NCI-H2107 treated with DMSO at 0.1 percent for 48 hours (cell line): ENCODE data around the gene USP27X.
A peak's percentile ranks its signal among the peaks of the same experiment; 100 is the strongest.

Experiments
- DNase-seq: peaks from one replicate; lab custom pipeline; 2025; ENCODE audit not compliant: unreplicated experiment; lab: John Stamatoyannopoulos, UW

Gene USP27X

DNA sequence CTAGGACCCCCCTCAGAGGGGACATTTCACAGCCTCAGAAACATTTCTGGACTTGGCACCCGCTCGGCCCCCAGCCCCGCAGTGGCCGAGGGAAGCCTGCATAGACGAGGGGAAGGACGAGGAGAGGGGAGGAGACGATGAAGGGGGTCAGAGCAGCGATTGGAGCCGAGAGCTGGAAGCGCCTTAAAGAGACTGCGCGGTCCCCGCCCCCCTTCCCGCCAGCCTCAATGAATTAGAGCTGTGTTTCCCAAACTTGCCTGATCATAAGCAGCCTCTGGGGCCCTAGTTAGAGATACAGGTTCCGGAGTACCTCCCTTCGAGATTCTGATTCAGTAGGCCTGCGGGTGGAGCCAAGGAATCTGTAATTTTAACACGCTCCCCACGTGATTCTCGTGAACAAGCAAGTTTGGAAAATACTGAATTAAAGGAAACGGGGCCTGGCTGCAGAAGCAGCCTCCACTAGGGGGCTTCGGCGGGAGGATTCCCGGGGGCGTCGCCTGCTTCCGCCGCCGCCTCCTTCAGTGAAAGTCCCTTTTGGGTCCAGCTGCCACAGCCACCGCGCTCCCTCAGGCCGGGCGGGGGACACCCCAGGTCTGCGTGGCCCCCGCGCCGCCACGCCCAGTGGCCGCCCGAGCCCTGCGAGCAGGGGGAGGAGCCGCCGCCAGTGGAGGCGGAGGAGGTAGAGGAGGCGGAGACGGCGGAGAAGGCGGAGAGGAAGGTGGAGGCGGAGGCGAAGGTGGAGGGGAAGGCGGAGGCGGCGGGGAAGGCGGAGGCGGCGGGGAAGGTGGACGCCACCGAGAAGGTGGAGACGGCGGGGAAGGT is at the start of gene USP27X:
Gene USP27X (plus strand): TSS at position 651 of the 822 bp plus-strand sequence. CDS start 824 bp downstream, outside the sequence.
- DNase-seq = peak; percentile 69

DNA sequence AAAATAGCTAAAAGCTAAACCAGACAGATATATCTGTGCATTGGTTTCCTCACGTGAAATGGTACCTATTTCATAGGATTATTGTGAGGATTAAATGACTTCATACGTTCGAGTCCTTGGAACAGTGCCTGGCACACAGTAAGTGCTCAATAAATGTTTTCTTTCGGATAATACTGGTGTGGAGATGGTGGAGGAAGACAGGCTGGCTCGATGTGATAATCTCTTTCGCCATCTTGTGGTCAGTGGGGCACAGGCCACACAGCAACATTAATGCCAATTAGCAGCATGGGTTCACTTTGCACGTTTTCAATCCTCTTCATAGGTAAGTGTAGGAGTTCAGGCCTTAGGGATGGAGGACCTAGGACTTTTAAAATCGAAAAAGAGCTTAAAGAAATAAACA is 40.9 kb upstream of the USP27X start:
- DNase-seq = peak; percentile 32

DNA sequence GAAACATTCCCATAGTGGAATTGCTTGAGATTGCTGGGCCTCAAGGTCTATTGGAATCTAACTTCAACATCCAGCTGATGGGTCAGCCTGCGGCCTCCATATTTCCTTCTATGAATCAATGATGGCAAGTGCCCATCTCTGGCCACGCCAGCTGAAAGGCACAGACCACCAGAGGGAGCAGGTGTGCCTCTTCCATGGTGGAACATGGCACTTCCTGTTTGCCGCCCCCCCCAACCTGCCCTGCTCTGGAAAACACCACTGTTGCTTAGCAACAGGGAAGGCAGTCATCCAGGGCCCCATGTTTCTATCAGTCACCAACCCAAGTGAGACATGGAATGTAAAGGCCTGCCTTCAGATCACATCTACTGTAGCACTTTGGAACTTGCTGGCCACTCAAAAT is 38.6 kb upstream of the USP27X start:
- DNase-seq = peak; percentile 67

DNA sequence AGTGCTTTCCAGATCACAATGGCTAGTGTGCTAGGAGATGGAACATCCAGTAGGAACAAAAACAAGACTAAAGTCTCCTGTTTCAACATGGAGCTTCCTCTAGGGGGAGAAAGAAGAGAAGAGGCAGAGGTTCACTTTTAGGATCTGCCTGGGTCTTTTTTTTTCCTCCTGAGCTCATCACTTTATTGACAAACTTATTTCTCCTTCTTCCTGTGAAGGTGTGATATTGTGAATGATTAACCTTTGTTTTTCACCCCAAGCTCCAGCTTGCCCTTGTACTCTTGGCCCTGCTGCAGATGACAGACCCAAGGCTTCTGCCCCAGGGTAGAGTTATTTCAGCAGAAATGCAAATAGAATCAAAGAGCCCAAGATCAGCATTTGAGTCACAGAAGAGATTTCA is 36.7 kb upstream of the USP27X start:
- DNase-seq = no peak

DNA sequence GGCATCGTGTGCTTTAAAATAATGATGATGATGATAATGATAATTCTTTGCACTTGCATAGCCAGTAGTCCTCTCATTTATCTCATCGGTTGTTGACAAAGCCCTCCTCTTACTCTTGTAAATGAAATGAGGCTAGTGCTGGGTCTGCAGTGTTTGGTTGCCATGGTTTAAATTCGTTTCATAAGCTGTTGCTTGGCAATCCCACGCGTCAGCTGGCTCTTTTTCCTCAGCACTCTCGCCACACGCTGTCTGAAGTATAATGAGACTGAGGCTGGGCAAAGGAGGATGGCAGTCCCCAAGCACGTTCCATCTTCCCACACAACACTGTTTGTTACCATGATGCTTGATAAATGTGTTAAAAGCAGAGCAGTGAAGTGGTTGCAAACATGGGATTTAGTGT is 34.7 kb upstream of the USP27X start:
- DNase-seq = peak; percentile 63

DNA sequence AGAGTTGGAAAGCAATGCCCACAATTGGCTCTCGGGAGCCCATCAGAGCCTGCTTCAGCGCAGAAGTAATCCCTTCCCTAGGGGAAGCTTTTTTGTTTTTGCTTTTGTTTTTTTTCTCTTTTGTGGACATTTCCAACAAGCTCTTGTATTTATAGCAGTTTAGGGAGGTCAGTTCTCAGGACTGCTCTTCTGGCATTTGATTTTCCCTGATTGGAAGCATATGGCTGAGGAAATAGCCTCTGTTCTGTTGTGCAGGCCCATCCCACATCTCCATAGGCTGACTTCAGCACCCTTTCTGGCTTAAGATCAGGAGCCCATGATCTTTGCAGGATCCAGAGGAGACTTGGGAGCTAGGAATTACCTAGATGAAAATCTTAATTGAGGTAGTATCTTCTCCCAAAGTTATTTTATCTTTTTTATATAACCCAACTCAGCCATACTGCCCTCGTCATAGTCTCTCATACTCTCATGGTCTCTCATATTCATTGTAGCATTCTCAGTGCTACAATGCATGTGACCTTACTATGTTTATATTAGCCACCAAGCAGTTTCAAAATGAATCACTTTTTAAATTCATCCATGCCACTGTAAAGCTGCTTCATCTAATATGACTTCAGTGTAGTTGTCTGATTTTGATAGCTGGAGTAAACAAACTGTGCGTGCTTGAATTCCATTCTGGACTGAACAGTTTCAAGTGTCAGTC is 33.4 kb upstream of the USP27X start:
- no peak for DNase-seq

DNA sequence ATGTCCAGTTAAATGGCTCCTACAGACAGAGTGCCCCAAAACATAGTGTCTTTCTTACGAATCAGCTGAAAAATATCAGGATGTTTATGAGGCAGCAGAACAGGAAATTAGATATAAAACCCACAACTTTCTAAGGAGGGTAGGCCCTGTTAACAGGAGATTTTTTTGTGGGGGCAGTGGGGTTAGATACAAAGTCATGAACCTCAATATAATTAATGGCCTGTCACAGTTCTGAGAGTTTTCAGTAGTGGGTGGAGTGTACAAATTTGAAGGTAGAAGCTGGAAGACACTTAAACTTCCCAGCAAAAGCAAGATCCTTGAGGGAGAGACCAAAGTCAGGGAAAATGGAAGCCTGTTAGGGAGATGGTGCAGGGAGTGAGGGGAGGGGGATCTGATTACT is 32.8 kb upstream of the USP27X start:
- DNase-seq = no peak

DNA sequence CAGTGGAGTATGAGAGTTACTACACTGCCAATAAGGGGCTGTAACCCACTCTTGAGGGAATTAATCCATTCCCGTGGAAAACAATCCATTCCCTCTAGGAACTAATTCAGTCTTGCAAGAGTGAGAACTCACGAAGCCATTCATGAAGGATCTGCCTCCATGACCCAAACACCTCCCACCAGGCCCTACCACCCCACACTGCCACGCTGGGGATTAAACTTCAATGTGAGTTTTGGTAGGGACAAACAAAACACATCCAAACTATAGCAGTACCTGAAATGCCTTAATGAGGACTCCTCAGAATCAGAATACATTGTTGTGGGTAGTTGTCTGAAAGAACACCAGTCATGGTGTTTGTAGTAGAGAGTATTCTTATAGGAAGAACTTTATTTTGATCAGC is 31.0 kb upstream of the USP27X start:
- DNase-seq = no peak

DNA sequence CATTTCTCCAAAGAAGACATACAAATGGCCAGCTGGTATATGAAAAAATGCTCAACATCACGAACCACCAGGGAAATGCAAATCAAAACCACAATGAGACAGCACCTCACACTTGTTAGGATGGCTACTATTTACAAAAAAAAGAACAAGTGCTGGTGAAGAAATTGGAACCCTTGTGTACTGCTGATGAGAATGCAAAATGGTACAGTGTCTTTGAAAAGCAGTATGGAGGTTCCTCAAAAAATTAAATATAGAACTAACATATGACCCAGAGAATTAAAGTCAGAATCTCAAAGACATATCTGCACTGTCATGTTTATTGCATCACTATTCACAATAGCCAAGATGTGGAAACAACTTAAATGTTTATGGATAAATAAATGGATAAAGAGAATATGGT is 29.3 kb upstream of the USP27X start:
- no peak for DNase-seq

DNA sequence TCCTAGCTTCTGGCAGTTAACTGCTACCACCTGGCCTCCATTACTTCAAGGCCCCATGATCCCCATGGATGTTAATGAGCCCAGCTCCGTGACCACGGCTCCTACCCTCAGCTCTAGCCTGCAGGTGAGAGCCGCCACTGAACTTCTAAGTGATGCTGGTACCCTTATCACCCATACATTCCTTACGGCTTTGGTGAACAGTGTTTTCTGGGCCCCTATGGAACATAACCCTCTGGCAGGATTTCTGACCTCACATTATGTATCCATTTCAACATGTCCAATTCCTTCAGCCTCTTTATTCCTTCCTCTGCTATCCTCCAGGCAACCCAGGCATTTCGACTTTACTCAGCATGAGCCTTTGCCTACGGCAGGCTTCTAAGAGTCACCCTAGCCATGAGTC is 25.6 kb upstream of the USP27X start:
- no peak for DNase-seq

DNA sequence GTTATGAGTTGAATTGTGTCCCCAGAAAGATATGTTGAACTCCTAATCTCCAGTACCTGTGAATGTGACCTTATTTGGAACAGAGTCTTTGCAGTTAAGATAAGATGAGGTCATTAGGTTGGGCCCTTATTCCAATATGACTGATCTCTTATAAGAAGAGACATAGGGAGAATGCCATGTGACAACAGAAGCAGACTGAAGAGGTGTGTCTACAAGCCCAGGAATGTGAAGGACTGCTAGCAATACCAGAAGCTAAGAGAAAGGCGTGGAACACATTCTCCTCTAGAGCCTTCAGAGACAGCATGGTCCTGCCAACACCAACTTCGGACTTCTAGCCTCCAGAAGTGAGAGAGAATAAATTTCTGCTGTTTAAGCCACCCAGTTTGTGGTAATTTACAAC is 22.5 kb upstream of the USP27X start:
- DNase-seq = no peak

DNA sequence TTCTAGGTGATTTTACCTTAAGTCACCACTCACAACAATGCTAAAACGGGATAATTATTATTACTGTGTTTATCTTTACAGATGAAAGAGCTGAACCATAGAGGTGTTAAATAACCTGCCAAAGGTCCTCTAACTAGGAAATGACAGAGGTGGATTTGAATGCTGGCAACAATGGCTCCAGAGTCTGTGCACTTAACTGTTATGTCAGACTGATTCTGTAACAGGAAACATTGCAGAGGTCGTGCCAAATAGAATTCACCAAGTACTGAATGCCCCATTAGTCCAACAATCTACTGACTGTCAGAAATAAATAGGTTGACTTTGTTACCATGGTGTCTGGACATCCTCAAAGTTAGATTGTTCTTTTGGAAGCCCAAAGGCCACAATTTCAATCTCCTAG is 20.9 kb upstream of the USP27X start:
- no peak for DNase-seq

DNA sequence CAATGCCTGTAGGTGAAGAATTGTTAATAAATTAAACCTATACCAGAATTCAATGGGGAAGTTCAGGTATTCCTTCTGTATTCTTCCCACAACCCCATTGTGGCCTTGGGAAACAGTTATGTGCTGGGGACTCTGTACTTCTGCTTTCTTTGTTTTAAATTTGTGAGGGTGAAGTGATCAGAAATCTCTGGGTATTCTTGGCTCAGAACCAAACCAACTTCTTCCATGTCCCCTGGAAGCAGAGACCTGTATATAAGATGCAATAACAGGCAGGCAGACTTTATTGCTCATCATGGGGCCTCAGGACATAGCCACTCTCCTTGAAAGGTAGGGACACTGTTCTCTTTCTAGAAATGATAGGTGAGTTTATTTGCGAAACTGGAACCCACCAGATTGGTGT is 19.8 kb upstream of the USP27X start:
- no peak for DNase-seq

DNA sequence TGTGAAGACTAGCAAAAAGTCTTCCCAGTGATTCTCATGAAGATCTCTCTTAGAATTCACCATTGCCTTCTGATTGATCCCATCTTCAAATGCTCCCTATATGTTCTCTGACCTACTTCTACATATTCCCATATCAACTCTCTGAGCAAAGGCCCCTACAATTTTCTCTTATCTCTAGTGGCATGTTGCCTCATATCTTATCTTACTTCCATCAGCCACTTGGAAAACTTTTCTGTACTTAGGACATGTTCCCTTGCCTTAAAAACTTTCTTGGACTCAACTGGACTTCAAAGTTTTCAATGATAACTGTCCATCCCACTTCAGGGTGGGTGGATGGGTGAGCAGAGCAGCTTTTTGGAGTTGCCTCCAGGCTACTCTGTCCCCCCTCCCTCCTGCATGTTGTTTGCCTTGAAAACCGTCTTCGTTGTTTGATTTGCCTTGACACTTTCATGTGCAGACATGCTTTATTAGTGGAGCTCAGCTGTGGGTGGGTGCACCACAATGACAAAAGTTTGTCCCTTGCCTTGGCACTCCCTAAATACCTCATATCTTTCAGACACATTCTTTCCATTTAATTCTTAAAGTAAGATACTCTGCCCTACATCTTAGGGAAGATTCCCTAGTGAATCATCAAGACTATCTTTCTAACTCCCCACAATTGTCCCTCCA is 18.3 kb upstream of the USP27X start:
- no peak for DNase-seq

DNA sequence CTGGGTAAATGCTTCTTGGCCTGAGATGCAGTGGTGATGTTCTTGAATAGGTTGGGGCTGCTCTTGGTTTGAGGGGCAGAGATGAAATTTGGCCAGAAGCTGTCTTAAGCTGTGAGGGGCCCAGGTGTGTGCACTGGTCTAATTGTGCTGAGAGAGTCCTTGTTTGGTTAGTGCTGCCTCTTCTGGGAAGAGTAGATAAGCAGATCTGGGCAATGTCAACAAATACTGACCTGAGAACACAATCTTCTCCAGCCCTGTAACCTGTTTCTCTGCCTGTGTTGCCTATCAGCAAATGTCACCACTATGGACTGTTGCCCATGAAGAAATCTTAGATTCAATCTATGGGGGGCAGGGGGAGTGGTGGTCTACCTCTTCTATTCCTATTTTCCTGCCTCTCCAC is 17.2 kb upstream of the USP27X start:
- DNase-seq = no peak

DNA sequence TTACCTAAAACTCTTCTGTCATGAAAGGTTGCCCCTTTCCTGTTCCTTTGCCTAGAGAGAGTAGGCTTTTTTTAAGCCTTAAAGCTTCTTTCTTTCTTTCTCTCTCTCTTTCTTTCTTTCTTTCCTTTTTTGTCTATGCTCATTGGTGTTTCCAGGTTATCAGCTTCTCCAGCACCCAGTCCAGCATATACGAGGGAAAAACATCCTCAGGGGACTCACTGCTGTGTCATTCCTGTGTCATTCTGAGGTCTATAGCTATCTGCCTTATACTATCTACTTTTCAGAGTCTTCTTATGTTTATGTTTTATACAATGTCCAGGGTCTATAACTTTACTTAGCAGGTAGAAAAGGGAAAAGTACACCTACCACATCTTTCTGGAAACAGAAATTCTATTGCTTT is 10.5 kb upstream of the USP27X start:
- no peak for DNase-seq

DNA sequence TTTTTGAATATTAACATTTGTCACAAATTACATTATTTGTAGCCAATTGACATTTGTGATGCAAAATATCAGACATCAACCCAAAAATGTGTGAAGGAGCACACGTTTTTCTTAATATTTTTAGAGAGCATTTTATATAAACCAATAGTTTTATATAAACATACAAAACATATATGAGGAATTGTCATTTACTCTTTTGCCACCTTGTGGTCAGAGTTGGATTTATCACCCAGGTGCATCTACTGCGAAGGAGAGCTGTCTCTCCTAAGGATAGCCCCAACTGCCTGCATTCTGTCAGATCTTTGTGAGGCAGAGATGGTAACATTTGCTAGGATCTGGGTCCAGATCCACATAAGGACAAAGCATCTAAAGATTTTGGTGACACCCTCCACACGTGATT is 2.5 kb upstream of the USP27X start:
- DNase-seq = peak; percentile 23

DNA sequence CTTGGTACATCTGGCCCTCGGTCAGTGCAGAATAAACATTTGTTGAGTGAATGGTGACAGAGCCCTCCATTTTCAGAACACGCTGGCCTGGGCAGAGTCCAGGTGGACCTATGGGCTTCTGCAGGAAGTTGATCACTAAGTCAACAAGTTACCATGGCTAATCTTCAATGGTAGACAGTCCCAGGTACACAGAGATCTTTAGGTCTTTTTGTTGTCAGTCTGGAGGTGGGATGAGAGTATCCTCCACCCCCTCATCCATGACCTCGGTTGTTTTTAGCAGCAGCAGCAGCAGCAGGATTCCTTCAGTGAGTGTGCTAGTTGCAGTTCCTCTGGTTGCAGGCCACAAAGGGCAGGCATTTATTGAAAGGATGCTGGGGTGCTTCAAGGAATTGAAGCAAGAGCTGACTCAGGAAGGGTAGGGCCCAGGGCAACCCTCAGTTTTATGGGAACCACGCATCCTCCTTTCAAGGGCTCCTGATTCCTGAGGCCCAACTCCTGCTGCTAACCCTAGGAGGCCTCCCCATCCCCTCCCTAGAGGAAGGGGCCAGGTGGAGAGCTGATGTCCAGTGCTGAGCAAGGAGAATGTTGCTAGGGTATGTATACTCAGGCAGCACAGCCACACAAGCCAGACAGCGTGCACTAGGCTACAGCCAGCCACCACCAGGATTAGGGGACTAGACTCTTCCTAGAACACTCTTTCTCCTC is 1.7 kb upstream of the USP27X start:
- no peak for DNase-seq

DNA sequence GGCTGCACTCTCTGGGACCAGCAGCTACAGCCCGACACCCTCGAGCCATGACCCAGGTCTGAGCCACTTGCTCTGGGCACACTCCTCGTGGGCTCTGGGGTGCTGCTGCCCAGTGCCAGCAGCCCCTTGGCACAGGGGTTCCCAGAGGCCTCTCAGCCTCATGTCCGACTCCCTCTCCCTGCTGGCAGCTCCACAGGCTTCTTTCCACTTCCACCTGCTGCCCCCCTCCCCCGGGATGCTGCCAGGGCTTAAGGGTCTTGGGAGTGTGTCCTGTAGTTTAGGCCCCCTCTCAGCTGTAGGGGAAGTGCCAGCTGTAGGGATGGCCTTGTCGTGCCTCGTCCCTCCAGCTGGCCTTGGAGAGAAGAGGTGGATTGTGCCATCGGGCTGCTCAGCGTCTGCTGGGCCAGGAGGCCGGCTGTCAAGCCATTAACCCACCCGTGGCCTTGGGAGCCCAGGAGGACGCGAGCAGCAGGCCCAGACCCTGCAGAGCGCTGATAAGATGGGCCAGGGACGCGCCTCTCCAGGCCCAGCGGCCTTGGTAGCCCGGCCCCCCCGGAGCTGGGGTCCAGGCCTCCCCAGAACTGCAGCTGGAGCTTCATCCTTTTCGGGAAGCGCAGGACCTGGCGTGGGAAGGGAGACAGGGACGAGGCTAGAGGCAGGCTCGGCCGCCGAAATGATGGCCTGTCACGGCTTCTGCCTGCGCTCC is 1.0 kb upstream of the USP27X start:
- no peak for DNase-seq

DNA sequence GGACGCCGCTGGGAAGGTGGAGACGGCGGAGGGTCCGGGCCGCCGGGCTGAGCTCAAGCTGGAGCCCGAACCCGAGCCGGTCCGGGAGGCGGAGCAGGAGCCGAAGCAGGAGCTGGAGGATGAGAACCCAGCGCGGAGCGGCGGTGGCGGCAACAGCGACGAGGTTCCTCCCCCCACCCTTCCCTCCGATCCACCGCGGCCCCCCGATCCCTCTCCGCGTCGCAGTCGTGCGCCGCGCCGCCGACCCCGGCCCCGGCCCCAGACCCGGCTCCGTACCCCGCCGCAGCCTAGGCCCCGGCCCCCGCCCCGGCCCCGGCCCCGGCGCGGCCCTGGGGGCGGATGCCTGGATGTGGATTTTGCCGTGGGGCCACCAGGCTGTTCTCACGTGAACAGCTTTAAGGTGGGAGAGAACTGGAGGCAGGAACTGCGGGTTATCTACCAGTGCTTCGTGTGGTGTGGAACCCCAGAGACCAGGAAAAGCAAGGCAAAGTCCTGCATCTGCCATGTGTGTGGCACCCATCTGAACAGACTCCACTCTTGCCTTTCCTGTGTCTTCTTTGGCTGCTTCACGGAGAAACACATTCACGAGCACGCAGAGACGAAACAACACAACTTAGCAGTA is 483 bp downstream of the USP27X start:
- DNase-seq = no peak
